Renal pelvis (tissue), 4 donors: ENCODE results near the gene GAS7. TPM values are rescaled to one million over a fixed set of nuclear protein-coding genes. Genes with fewer than 3 reads are reported as not detected.

Experiments
- DNase-seq: peaks from one replicate; pipeline ENCODE4 v3.0.0-alpha.2; 2013
- polyA plus RNA-seq, 3 donors: library from polyadenylated mRNA; unstranded; fragments of 120-200 nt; gene quantifications; one replicate each; pipeline ENCODE4 v1.2.1, GENCODE V29; 2013; ENCODE audit not compliant: insufficient read length in 3 of 3

GAS7 gene
- polyA plus RNA-seq, 3 donors, result 13.5 to 16.5 (median 15.6) TPM

DNA sequence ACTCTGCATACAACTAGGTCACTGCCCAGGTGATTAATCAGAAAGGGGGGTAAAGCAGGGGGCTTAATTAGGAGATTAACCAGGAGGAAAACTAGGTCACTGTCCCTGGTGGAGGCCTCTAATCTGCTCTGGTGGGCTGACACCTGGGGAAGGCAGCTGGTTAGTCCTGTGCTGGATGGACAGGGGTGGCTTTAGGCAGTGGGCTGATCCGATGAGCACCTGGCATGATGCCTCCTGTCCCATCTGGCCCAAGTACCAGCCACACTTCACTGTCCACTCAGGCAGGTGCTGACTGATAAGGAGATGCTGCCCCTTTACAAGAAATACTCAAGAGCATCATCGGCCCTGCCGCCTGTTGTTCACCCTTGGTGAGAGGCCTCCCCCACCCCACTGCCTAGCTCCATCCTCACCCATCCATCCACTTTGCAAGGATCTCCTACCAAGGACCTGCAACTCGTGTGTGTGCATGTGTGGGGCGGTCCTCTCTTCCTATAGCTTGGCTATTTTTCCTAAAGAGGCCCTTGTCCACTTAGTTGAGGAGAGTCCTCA lies 279.5 kb downstream of the GAS7 start:
- no peak for DNase-seq

DNA sequence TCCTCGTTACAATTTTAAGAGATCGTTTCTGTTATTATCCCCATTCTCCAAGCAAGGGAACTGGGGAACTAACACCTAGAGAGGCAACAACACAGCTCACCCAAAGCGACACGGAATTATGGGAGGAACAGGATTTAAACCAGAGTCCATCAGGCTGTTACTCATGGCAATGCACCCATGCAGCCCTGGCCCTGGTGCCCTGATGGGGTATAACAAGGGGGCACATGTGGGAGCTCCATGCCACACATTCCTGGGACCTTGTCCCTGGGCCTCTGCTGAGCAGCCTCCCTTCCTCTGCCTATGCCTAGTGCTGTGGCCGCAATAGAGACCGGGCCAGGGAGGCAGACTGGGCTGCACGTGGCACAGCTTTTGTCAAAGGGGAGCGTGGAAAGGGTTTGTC lies 280.1 kb downstream of the GAS7 start:
- no peak for DNase-seq

DNA sequence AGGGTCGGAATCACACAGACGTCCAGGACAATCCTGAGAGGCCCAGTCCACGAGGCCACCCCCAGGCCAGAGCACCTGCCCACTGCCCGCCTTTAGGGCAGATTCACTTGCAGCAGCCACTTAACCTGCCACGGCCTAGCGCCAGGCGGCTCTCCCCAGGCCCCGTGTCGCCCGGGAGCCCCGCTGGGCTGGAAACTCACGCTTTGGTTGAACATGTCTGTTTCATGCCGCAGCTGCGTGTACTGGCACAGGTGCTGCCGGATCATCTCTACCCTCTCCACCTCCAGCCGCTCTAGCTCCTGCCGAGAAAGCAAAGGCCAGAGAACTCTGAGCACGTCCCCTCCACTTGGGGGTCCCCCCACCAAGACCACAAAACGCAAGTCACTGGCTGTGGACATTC lies 280.6 kb downstream of the GAS7 start:
- no peak for DNase-seq

DNA sequence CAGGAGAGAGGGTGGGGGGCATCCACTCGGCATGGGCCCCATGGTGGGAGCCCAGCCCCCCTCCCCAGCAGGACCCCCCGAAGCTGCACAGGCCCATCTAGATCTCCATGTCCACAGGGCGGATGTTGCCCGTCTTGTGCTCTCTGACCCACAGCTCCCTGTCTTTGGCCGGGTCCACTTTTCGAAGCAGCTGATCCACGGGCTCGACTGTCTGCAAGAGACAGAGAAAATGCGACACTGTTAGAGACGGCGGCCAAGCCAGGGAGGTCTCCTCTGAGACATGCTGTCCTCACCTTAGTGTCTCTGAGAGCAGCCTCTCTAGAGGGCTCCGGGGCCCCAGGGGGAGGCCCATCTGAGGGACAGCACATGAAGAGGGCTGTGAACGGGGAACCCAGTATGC lies 281.3 kb downstream of the GAS7 start:
- DNase-seq, result no peak

DNA sequence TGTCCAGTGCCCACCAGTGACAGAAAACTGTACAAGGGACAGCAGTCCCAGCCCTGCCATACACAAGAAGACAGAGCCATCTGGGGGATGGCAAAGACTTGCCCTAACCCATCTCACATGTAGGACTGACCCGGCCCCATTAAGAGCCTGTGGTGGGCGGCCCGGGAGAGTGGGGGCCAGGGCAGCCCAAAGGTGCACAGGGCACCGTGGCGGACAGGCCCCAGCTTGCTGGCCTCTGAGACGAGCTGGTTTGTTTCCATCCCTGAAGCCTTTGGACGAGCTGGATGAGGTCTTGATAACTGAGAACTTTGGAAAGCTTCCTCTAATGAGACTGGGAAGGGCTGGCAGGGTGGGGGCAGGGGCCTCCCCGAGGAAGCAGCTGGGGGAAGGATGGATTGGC lies 282.3 kb downstream of the GAS7 start:
- DNase-seq, result no peak

DNA sequence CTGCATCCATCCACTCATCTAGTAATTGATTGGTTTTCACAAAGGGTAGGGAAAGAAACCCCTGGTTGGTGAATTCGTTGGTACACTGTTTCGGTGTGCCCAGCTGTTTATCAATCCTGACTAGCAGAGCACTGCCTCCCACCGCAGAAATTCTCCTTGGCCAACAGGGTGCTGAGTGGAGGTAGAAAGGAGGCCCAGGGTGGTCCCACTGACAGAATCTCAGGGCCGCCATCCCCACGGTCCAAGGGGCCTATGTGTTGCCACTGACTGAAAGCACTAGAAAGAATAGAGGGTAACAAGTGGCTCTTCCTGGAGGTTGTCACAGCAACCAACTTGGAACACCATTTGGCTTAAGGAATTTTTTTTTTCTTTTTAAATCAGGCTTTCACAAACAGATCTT lies 284.9 kb downstream of the GAS7 start:
- no peak for DNase-seq

DNA sequence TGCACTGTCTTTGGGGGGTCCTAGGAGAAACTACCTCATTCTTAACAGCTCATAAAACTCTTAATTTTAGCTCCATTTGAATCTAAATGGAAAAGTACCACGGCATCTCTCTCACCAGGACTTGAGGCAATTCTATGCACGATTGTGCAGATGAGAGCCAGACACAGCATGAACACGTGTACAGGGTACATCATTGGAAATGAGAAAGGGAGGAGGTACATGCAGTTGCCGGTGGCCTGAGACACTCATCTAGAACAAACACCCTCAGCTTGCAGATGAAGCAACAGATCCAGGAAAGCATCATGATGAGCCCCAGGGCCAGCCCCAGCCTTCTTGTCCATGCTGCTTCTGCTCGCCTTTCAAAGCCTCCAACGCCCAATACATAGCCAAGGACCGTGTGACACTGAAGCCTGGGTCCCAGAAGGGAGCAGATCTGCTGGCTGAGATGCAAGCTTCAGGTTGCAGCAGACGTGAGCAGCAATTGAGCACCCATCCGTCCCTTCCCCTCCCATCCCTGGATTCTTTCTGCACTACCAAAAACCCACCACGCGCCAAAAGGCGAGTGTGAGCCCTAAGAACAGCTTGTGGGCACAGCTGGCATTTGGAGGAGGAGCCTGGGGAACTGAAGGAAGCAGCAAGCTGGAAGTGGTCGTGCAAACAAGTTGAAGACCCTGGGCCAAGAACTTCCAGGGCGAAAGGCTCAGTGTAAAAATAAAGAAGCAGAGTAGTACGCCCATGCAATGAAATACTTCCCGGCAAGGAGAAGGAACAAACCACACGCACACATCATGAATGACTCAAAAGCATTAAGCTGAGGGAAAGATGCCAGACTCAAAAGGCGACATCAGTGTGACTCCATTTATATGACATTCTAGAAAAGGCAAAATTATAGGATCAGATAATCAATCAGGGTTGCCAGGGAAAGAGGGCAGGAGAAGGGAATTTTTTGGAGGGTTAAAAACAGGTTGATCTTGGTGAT lies 286.0 kb downstream of the GAS7 start:
- DNase-seq, result no peak

DNA sequence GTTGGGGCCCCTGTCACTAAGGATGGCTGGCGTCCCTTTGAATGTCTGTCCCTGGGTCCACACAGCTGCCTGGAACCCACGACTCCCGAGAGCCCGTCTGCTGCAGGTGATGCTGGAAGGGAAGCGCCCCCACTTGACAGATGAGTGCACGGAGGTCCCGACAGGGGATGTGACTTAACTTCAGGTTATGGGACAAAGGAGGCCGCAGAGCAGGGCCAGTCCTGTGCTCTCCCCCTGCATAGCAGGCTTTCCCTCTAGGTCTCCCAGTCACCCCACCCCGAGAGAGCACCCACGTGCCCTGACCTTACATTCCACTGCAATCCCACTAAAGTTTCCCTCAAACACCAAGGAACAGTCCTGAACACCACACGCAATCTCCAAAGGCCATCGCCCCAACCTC lies 287.3 kb downstream of the GAS7 start:
- no peak for DNase-seq

DNA sequence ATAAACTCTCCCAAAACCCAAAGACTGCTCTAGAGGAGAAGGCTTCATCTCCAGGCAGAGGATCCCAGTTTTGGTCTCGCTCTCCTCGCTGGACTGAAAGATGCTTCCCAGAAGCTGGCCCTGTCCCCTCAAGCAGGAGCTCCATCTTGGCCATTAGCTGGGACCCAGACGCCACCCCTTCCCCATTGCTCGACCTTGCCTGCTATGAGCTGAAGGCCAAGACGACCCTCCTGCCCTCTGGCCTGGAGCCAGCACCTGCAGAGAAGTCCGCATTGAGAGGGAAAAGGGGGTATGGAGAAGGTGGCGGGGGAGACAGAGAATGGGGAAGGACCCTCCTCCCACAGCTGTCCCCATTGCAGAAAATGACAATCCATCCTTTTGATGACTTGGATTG lies 289.8 kb downstream of the GAS7 start:
- DNase-seq, result no peak

DNA sequence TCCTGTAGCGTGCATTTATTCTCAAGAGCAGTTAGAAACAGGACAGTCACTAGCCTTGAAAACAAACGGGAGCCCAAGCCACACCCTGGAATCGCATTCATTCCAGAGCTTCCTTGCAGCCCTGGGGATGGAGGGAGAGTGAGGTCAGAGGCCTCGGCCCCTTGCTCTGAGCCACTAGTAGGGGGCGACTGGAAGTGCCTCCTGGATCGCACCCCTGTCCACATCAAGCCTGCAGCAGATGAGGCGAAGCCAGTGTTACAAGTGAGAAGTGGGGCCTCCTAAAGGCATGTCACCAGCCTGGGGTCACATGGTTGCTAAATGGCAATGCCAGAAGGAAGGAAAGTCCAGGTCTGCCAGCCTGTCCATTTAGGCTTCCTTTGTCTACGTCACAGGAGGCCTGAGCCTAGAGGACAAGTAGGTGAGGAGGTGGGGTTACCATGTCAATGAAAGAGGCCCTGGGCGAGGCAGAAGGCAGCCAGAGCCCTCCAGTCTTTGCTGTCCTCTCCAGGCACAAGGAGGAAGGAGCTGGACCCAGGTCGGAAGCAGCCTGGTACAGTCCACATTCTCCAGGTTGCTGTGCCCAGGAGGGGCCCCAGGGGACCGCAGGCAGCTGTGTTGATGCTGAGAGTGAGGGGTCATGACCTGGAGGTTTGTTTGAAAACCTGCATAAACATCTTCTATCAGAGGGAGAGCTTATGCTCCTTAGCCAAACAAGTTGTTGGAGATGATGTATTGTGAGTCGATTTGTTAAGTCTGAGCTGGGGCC lies 290.3 kb downstream of the GAS7 start:
- DNase-seq, result no peak

DNA sequence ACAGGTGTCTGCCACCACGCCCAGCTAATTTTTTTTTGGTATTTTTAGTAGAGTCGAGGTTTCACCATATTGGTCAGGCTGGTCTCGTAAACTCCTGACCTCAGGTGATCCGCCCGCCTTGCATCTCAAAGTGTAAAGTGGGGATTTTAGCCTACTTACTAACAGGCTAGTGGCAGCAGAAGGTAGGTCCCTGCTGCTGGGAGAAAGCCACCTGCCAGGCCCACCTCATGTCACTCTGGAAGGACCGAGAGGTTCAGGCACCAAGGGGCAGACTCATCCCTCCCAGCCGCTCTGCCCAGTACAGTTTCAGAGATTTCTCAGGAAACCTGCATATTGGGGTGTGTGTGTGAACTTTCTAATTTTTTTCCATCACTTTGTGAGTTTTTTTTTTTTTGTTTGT lies 291.3 kb downstream of the GAS7 start:
- no peak for DNase-seq

DNA sequence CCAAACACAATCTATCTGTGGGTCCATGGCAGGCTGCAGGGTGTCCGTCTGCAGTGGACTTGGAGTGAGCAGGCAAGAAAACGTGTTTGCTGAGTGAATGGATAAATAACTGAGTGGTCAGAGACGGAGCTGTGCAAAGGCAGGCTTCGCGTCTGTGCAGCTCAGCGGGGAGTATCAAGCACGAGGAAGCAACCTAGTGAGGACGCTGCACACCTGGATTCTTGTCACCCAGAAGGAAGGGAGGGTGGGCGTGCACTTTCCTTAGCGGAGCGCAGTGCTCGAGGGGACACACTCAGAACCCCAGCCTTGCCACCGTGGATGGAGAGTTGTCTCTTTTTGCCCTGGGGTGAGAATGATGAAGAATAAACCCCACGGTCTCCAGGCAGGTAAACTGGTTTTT lies 291.8 kb downstream of the GAS7 start:
- DNase-seq, result no peak

DNA sequence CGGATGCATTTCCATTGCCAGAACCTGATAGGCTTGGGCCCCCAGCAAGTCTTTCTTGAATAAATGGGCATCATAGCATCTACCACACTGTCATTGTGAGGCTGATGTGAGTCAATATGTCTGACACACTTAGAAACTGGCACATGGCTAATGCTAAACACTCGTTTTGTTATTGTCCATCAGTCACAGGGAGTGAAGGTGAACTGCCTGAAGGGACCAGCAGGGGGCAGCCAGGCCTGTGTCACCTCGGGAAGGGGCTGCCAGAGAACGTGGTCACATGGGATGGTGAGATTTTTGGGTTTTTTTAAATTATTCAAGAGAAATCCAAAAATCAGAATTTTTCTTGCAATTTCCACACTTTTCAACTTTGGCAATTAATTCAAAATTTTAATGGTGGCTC lies 292.5 kb downstream of the GAS7 start:
- DNase-seq, result no peak

DNA sequence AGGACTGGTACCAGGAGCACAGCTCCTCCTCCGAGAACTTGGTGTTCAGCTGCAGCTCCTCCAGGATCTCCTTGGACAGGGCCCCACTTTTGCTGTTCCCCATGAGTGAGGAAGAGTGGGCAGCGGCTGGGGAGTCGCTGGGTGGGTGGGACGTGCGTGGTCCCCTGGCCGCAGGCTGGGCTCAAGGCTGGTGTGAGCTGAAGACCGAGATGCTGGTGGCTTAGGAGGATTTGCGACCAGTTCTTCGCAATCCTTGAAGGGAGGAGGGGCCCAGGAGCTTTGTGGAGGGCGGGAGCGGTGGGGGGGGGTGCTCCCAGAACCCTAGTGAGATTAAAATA lies 293.4 kb downstream of the GAS7 start, which contains the start of gene RCVRN:
RCVRN (minus strand) TSS at position 194 of the 338 bp plus-strand sequence; CDS start at position 103, 91 bp downstream.
- DNase-seq, result no peak

DNA sequence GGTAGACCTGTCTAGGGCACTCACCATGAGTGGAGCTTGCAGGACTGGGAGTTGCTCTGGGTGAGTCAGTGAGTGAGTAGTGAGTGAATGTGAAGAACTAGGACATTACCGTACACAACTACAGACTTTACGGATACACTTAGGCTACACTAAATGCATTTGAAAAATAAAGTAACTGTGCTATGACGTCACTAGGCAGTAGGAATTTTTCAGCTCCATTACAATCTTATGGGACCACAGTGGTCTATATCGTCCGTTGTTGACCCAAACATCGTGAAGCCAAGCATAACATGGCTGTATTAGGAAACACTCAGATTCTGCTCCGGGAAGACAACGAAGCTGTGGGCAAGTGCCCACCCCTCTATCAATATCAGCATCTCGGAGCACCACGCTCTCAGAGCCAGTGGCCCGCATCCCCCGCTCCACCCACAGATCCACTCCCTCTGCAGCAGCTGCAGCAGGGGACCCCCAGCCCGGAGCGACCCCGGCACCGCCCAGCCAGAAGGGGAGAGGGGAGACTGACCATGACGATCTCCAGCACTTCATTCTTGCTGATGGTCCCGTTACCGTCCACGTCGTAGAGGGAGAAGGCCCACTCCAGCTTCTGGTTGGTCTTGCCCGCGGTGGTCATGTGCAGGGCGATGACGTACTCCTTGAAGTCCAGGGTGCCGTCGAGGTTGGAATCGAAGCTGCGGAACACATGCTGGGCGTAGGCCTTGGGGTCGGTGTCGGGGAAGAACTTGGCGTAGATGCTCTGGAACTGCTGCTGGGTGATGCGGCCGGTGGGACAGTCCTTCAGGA lies 293.9 kb downstream of the GAS7 start:
- DNase-seq, result no peak

DNA sequence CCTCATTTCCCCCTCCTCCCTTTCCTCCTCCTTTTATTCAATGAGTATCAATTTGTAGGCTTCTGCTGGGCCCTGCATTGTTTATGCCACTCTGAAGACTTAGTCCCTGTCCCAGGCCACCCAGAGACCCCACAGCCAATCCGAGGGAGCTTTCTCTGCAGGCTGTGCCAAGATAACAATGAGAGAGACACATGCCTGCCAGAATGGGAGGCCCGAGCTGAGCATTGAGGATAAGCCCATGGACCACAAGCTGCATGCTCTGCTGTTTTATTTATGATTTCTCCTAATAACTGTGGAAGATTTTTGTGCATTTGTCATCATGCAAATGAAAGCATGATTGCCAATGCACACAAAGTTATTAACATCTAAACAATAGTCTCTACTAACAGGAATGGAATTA lies 296.3 kb downstream of the GAS7 start:
- DNase-seq, result no peak

DNA sequence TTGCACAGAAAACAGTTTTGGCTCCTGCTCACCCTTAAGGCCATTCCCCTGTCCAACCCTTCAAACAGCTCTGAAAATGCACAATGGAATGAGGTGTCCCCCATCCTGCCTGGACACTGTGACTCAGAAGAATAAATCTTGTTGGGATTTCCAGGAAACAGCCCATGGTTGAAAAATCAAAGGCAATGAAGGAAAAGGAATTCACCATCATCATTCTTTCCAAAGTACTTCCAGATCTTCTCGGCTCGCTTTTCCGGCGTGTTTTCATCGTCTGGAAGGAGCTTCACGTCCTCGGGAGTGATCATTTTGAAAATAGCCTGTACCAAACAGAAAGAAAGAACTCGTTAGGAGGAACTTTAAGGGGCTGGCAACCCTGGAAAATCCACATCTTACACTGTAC lies 297.6 kb downstream of the GAS7 start:
- peak; percentile 70 for DNase-seq

DNA sequence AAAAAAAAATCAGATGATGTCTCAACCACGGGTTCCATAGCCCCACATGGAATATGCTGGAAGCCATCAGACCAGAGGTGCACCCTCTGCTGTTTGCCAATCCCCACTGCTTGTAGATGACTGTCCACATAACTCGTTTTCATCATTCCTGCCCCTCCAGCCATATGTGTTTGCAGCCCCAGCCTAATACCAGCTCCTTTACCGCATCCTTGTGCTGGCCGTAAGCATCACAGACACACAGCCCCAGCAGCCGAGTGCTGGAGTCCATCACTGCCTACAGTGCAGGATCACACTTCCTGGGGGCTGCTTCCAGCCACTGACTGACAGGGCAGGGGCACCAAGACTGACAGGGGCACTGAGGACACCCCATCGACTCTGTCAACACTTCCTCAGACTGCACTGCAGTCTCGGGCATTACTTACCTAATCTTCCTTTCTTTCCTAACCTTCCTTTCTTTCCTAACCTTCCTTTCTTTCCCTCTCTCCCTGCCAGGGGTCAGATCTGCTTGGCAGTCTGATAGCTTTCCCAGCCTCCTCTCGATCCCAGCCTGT lies 298.3 kb downstream of the GAS7 start:
- no peak for DNase-seq

DNA sequence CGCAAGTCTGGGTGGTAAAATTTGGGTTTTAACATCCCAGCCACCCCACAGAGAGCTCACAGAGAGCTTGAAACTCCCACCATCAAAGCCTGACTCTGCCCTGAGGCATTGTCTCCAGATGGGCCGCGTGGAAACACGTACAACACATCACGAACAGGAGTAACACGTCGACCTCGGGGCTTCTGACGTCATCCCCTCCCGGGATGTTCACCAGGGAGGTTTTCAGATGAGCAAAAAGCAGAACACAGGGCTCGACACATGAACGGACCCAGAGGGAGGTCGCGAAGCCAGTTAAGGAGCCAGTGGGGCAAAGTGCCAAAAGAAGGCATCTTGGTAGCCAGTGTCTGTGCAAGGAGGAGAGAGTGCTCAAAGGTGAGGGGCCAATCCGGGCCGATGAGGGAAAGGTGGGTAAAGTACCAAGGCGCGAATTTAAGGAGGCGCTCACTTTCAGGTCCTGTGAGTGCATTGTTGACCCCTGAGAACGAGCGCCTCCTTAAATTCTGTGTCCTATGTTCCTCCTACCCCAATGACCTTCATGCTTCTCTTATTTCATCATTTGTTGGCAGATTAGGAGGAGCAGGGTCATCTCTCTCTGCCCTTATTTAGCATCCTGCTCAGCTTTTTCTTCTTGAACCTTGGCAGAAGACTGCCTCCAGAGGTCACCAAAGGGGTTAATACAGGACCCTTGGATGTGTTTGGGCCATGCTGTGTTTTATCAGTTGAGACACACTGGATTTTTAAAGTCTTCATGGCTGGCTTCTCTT lies 298.9 kb downstream of the GAS7 start:
- no peak for DNase-seq

DNA sequence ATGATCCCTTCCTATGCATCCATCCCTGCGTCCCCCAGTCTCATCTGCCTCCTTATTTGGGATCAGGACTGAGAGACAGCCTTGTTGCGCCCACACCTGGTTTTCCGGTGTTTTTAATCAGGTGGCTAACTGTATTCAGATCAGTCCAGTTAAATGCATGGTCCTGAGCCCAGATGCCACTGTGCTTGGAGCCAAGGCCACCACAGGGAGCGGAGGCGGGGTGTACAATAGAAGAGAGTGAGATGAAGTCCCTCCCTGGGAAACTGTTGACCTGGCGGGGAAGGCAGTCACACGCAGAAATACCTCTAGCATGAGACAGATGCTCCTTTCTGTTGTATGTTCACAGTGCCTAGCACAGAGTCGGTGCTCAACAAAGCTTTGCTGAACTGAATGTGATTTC lies 299.6 kb downstream of the GAS7 start:
- DNase-seq, result no peak
